HG03060 (cell line): Measurements from ENCODE around the gene ZNF385D.

Experiments
- ATAC-seq: cut with Tn5 transposase; IDR thresholded peaks from one replicate; pipeline ENCODE4 v1.9.1; 2021; ENCODE audit warnings: low read depth, moderate number of reproducible peaks; ENCODE audit not compliant: unreplicated experiment

ZNF385D gene

DNA sequence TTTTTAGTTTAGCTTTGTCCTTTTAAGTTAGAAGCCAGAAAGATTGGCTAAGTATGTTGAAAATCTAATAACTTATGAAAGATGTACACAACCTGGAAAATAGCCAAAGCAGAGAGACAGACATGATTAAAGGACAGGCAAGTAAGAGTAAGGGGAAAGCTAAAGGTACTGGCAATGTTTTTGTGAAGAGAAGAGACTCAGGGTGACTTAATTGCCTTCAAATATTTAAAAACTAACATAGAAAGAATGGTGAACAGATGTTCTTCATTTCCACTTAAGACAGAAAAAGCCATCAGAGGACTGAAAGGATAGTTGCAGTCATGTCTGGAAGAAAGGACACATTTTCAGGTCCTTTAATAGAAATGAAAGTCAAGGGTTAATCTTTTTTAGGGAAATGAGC is 68.8 kb downstream of the ZNF385D start:
- ATAC-seq: no peak

DNA sequence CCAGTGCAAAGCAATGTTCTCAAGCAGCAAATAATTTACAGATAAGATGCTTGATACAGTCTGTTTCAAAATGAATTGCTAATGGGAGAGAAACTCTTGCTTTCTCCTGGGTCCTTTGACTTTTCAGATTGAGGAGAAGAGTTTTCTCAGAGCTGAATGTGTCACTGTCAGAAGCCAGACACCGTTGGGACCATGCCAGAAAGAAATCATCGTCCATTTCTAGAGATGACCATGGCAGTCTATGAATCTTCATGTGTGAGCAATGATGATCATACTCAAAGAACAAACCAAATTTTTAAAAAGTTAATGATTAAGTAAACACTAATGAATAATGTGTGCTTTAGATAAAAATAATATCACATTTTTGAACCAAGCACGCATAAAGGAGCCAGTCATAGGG is 77.6 kb downstream of the ZNF385D start:
- ATAC-seq: no peak

DNA sequence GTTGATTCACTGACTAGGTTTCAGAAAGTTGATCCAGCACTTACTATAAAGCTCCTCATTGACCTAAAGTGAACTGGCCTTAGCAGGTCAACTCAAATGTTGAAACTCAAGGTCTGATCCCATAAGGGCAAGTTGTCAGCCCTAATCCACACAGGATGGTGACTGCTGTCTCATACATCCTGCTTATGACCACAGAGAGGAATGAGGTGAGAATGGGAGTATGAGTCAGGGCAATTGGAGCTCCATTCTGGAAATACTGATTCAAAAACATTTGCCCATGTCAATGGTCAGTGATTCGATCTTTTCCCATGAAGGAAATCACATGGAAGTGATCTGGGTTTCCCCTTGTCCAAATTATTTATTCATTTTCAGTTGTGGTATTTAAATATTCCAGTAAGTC is 78.7 kb downstream of the ZNF385D start:
- ATAC-seq: no peak

DNA sequence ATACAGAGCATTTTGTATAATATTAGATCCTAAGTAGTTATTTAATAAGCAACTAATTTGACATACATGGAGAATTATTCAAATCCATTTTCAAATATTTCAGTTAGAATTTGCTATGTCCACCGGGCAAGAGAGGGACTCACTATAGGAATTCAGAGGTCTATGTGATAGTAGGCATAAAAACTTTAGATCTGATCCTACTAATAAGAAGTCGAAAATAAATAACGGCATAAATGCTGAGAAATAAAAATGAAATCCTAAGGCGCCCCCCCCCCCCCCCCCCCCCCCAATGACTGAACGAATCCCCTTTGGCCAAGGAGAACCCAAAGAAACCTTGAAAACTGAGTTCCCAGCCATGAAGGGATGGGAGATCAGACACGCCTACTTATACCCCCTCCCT is 80.6 kb downstream of the ZNF385D start:
- no peak for ATAC-seq

DNA sequence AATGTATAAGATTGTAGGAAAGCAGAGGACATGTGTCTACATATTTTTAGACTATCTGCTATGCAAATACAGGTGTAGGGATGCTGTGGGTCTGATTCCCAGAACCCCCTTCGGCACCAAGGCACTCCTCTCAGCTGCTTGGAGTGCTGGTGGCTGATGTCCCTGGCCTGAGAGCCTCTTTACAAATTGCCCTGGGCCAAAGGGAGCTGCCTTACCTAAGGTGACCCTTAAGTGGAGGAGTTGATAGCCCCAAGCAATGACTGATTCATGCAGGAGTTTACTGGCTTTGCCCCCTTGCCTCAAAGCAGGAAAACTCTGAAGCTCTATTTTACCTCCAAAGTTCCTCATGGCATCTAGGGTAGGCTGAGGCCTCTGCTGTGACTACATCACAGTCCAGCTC is 83.0 kb downstream of the ZNF385D start:
- no peak for ATAC-seq

DNA sequence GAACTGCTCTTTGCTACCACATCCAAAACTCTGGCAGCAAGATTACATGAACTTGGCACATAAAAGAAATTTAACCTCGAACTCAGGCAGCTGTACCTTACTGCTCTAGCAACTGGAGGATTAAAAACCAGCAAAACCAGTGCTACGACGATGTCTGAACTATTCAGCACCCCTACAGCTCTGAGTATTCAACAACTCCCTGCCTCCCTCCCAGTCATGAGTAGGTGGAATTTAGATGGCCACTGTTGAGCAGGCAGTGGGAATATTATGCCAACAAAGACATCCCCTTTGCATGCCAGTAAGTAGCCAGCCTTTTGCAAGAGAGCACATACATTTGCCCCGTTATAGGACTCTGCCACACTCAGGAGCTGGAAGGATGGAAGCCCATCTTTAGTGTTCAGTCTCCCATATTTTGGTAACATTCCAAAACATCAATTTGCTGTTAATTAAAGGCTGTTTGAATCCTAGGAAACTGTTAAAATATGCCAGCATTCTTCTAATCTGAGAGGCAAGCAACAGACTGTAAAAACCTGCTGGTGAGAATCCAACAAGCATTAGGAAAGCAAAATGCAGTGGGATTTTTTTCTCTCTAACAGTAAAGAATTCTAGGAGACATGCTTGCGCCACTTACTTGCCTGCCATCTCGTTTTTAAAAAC is 85.4 kb downstream of the ZNF385D start:
- ATAC-seq: no peak

DNA sequence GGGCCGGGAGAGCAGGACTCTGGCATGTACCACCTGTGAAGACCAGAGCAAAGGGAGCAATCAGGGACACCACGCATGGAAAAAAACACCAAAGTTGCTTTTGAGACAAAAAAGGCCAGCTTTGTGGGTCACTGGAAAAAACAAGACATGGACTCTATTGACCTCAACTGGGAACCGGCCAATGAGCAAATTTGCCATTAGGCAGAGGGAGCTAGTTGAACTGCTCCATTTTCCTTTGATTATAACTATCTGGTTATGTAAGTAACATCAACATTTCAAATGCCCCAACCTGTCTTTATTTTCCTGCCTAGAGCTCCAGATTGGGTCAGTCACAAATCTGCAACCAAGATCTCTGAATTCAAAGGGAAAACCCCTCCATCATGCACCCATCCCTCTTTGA is 86.0 kb downstream of the ZNF385D start:
- ATAC-seq: no peak

DNA sequence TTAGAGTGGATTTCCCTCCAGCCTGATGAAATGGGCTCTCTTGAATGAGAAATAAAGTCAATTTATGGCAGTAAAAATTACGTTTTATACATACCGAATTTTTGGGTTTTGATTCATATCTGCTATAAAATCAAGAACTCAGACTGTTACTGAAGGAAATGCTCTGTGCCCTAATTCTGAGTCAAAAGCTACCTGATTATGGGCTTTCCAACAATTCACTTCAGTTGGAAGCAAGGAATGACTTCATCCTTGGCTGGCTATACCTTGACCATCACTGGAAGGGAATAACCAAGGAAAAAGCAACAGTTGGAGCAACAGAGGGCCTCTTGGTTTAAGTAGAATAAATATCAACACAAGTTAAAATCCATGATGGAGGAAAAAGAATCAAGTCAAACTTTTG is 88.6 kb downstream of the ZNF385D start:
- no peak for ATAC-seq

DNA sequence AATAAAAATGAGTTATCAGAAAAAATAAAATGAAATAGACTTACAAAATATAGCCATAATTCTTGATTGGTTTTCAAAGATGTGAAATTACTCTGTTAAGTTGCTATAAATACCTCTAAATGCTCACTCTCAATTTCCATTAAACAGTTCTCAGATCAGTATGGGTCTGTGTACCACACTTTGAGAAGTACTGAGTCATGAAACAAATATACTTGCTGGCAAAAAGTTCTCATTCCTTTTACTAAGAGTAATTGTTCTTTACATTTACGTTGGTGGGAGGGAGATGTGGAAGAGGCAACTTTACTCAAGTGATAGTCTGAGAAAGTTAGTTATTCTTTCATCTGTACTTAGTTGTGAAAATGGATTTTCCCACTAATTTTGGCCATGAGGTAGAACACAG is 96.3 kb downstream of the ZNF385D start:
- no peak for ATAC-seq

DNA sequence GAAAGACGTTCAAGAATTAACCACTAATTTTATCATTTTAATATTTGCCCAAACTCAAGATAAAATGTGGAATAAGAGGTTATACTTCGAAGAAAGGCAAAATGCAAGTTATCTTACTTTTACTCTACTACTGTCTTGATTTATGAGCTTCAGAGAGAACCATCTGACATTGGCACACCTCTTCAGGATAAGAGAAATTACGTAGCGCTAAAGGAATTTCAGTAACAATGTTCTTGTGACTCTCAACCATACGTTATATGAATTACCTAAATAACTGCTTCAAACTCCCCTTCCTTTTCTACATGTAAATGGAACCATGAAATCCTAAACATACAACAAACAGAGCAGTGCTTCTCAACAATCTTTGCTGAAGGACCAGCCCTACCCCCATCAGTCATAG is 96.8 kb downstream of the ZNF385D start:
- no peak for ATAC-seq

DNA sequence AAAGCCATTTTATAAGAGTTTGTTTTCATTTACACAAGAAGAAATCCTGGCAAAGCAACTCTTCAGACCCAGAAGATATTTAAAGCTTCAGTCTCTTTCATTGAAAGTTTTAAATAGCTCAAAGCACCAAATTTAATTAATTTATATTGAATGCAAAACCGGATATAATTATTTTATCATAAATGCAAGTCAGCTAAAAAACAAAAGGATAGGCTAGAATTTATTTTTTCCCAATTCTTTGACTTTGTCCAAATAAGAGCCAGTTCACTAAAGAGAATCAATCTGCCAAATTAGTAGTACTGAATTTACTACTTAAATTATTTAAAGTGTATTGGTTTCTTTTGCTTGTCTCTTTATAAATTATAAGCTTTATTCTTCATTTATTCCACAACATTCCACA is 101.5 kb downstream of the ZNF385D start:
- no peak for ATAC-seq

DNA sequence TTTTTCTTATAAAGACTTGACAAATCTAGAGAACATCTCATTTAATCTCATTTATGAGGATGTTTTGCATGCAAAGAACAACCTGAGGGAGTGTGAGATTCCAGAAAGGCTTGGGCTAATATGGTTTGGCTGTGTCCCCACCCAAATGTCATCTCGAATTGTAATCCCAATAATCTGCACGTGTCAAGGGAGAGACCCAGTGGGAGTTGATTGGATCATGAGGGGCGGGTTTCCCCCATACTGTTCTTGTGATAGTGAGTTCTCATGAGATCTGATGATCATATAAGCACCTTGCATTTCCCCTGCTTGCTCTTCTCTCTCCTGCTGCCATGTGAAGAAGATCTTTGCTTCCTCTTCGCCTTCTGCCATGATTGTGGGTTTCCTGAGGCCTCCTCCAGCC is 103.0 kb downstream of the ZNF385D start:
- no peak for ATAC-seq

DNA sequence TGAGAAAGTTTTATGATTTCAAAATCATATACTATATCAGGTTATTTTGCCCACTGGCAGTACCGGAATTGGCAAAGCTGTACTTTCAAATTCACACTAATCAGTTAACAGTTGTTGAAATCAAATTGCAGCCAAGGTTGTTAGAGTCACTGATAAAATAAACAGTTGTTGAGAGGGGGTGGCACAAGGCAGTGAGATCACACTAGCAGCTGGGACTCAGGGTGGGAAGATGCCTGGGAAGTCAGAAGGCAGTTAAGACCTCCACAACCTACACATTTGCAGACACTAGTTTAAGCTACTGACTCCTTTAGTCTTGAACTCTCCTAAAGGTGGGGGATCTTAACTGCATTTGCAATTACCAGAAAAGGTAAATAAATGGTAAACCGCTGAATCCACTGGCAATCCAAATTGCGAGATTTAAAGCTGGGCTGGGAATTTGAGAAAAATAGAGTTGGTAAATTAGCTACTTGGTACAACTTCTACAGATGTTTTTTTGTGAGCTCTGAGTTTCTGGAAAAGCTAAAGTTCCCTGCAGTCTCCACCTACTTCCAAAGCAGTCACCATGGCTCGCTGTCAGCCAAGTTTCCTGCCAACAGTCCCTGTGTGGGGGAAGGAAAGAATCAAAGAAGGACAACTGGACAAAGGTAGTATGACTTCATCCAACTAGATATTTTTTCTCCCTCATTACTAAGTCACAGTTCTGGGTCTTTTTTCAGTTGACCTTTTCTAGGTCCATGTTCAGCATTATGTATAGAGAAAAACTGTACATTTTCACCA is 105.7 kb downstream of the ZNF385D start:
- ATAC-seq: no peak

DNA sequence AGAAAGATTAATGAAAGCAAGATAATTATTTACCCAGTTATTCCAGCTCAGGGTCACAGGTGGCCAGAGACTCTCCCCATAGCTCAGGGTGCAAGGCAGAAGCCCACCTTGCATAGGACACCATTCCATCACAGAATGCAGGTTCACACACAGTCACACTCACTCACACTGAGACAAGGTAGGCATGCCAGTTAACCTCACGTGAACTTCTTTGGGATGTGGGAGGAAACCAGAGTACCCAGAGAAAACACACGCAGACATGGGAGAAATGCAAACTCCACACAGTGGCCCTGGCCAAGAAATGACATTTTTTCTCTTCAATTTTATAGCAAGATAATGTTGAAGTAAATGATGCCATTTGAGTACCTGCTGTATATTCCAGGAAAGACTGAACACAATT is 106.7 kb downstream of the ZNF385D start:
- ATAC-seq: no peak

DNA sequence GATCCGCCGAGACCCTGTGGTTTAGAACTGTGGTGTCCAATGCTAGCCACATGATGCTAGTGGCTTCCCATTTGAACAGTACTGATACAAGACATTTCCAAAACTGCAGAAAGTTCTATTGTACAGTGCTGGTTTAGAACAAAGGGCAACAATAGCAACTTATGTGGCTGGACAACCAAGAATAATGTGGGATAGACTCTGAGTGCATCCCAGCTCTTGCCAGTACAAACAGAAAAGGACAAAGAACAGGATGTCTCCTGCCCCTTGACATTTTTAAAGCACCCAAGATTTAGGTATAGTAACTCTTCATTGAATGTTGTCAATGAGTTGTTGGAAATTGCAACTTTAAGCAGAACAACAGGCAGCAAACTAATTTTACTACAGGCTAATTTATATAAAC is 107.3 kb downstream of the ZNF385D start:
- no peak for ATAC-seq

DNA sequence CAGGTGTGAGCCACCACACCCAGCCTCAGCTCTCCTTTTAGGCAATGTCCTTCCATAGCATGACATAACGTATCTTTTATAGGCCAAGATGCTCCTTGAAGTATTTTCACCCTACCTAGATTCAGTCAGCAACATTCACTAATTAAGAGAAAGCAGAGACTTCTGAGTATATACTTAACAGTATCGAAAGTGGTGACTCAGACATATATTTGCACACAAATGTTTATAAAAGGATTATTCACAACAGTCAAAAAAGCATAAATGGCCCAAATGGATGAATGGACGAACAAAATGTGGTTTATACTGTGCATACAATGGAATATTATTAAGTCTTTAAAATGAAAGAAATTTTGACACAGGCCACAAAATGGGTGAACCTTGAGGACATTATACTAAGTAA is 108.6 kb downstream of the ZNF385D start:
- ATAC-seq: no peak

DNA sequence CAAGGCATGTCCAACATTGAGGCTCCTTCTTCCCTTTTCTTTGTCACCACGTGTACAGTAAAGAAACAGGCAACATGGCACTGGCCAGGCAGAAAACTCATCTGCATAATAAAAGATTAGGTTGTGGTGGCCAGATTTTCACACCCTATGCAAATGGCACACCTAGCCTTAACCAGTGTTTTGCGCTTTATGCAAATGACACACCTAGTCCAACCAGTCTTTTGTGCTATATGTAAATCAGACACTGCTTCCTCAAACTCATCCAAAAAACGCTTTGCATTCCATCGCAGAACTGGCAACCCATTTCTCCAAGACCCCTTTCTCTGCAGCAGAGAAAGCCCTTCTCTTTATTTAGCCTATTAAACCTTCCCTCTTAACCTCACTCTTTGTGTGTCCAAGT is 109.1 kb downstream of the ZNF385D start:
- ATAC-seq: no peak

DNA sequence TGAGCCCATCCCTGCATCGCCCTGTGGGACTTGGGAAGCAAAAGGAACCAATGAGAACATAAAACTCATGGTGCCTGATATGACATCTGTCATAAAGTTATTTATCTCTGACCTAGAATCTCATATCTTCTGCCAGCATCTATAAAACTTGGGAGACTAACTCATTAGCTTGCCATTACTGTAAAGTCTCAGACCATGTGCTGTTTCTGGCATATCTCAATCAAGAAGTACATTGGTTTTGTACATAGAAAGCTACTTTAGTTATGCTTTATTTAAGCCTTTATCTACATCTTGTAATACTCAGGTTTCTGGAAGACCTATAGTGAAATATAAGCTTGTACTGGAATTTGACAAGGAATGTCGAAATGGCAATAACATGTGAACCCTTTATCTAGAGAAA is 112.5 kb downstream of the ZNF385D start:
- ATAC-seq: no peak

DNA sequence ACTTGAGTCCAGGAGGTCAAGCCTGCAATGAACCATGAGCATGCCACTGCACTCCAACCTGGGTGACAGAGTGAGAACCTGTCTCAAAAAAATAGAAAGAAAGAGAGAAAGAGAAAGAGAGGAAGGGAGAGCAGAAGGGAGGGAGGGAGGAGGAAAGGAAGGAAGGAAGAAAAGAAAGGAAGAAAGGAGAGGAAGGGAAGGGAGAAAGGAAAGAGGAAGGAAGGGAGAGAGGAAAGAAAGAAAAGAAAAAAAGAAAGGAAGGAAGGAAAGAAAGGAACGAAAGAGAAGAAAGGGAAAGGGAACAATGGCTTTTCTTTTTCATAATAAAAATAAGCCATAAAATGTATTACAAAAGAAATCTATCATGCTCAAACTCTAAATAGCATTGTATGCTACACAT is 116.9 kb downstream of the ZNF385D start:
- no peak for ATAC-seq

DNA sequence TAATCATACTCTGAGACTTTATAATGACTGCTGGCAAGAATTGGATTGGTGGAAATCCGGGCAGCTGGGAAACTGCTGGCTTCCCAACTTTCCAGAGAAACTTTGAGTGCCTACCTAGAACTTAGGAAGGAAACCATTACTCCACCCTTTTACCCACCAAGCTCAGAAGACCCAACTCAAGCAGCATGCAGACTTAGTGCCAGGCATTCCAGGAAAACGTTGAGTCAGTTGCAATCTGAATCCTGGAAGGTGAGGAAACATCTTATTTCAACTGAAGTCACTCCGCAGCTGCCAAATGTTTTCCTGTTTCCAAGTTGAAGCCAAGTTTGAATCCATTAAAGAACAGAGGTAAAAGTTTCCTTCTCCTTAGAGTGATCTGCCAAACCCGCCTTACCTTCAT is 126.5 kb downstream of the ZNF385D start:
- ATAC-seq: no peak

DNA sequence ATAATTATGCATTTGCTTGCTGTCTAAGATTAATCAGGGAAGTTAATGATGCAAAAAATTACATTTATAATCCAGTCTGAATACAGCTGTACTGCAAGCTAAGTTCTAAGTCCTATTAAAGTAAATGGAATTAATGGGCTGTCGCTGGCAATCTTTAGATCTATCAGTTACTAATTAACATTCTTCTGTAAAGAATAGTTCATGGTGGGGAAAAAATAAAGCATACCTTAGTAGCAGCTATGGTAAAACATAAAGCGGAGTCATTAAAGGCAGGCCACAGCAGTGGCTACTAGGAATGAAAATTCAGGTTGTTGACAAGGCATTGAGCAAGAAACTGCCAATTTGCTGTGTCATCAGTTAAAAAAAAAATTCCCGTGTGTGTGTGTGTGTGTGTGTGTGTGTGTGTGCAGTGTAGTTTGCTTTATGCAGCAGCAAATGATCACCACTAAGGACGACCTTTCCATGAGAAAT is 129.8 kb downstream of the ZNF385D start:
- ATAC-seq: no peak

DNA sequence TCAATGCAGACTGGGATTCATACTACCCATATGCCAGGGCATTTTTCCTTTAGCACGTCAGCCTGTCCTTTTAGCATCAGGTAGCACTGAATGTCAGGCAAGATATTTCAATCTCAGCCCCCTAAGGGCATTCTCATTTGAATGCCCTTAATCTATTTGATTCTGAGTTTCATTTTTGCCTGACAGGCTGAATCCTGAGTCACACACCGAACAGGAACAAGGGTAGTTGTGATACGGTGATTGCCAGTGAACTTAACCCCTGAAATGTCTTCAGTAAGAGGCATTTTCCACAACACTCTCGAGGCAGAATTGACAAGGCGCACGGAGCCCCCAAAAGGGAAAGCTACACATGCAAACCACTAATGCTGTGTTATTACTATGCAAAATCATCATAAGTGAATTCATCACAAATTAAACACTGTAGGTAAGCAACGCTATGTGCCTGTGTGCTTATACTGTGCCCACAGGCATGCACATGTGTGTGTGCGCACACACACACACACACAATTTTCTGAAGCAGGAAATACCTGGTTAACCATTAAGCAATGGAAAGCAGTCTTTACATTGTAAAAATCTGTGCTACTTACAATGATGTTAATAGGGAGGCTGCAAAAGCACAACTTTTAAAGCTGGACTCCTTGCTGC is 130.4 kb downstream of the ZNF385D start:
- no peak for ATAC-seq
